GM12801 (cell line): Measurements from ENCODE around the gene NFKBIB.

Source experiments
- TF ChIP-seq, protein P1 (sequence below): IDR thresholded peaks from one replicate; pipeline ENCODE4 v1.5.1; 2011; ENCODE audit warnings: control low read depth; ENCODE audit not compliant: insufficient read length; ENCODE audit errors: extremely low read depth

The NFKBIB gene

DNA sequence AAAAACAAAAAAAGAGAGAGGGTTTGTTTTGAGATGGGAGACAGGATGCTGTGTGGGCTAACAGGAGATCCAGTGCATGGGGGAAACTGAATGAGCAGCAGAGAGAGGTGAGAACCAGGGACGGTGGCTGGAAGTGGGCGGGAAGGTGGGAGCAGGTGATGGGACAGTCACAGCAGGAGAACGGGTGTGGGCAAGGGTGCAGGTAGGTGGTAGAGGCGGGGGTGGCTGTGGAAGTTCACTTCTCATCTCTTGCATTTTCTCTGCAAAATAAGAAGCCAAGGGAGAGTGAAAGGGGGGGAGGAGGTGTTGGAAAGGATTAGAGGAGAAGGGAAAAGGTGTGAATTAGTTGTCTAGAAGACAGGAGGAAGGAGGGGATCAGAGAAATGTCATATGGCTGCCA, 53.9 kb downstream of the NFKBIB start:
- TF ChIP-seq, protein P1, sequence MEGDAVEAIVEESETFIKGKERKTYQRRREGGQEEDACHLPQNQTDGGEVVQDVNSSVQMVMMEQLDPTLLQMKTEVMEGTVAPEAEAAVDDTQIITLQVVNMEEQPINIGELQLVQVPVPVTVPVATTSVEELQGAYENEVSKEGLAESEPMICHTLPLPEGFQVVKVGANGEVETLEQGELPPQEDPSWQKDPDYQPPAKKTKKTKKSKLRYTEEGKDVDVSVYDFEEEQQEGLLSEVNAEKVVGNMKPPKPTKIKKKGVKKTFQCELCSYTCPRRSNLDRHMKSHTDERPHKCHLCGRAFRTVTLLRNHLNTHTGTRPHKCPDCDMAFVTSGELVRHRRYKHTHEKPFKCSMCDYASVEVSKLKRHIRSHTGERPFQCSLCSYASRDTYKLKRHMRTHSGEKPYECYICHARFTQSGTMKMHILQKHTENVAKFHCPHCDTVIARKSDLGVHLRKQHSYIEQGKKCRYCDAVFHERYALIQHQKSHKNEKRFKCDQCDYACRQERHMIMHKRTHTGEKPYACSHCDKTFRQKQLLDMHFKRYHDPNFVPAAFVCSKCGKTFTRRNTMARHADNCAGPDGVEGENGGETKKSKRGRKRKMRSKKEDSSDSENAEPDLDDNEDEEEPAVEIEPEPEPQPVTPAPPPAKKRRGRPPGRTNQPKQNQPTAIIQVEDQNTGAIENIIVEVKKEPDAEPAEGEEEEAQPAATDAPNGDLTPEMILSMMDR = no peak

DNA sequence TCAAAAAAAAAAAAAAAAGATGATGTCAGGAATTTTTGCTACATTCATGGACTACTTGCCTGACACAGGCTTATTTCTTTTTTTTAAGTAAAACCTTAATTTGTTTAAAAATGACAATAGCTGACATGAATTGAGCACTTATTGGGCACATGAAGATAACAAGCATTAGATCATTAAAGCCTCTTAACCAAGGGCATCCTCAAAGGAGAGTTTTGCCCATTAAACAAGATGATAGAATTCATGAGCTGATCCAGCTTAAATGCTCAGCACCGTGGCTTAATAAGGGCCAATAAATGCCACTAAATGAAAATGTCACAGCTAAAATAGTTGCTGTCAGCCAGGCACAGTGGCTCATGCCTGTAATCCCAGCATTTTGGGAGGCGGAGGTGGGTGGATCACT, 56.5 kb downstream of the NFKBIB start:
- TF ChIP-seq, protein P1 = no peak

DNA sequence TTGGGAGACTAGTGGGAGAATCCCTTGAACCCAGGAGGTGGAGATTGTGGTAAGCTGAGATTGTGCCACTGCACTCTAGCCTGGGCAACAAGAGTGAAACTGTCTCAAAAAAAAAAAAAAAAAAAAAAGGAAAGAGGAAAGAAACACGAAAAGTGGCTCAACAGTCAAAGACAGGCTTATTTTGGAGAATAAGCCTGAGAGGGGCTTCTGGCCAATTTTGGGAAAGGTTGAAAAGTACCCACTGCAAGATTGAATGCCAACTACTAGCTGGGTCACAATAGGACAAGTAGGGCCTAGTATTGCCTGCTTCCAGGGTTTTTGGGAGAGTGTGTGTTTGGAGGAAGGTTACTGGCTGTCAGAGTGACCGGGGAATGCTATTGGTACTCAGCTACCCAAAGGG, 58.5 kb downstream of the NFKBIB start:
- TF ChIP-seq, protein P1 = no peak
